Body of pancreas (tissue), 4 donors: ENCODE data around the gene MBNL1.

ENCODE experiments used
- POLR2A ChIP-seq, 3 donors: fragments of 450-650 bp; IDR thresholded peaks; one replicate each; pipeline ENCODE4 v1.6.1; 2016; ENCODE audit warnings: antibody characterized with exemption in 3 of 3, mild to moderate bottlenecking in 2 of 3
- TF ChIP-seq, protein P1 (sequence below), 7 experiments: fragments of 450-650 bp in 4 of 7; fragments of 200-600 bp in 3 of 7; sonication (generic) in 3 of 7; IDR thresholded peaks; one replicate each; pipeline ENCODE4 v1.5.1; 2016 to 2019; ENCODE audit warnings: antibody characterized with exemption in 7 of 7

DNA sequence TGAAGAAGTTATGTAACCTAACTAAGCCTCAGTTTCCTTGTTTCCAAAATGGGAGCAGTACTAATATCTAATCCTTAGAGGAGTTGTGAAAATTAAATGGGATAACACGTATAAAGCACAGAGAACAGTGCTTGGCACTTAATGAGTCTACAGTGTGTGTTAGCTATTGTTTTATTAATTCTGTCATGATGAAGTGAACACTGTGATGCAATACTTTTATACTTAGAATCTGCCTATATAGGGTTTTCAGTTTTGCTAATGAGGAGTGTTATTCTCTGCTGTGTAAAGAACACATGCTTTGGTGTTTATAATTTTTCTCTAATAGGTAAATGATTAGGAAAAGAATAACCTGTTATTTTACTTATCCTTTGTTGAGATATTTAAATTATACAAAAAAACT lies 65.2 kb downstream of the MBNL1 start:
- TF ChIP-seq, protein P1, sequence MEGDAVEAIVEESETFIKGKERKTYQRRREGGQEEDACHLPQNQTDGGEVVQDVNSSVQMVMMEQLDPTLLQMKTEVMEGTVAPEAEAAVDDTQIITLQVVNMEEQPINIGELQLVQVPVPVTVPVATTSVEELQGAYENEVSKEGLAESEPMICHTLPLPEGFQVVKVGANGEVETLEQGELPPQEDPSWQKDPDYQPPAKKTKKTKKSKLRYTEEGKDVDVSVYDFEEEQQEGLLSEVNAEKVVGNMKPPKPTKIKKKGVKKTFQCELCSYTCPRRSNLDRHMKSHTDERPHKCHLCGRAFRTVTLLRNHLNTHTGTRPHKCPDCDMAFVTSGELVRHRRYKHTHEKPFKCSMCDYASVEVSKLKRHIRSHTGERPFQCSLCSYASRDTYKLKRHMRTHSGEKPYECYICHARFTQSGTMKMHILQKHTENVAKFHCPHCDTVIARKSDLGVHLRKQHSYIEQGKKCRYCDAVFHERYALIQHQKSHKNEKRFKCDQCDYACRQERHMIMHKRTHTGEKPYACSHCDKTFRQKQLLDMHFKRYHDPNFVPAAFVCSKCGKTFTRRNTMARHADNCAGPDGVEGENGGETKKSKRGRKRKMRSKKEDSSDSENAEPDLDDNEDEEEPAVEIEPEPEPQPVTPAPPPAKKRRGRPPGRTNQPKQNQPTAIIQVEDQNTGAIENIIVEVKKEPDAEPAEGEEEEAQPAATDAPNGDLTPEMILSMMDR (IDR thresholded peaks at IDR 0.05): no peak
- TF ChIP-seq POLR2A (IDR thresholded peaks at IDR 0.05): no peak
